Parathyroid adenoma (tissue), 2 donors: ENCODE measurements around the gene STARD3NL.

ENCODE experiments used
- H2AFZ ChIP-seq: fragments of 300-600 bp; sonication (generic); one replicate; pipeline ENCODE4 v1.7.0; 2017; ENCODE audit warnings: antibody characterized with exemption, mild to moderate bottlenecking
- H3K27ac ChIP-seq: fragments of 300-600 bp; sonication (generic); one replicate; pipeline ENCODE4 v1.7.0; 2017
- H3K27me3 ChIP-seq: fragments of 300-600 bp; sonication (generic); one replicate; pipeline ENCODE4 v1.7.0; 2017; ENCODE audit warnings: low read length; ENCODE audit not compliant: control insufficient read depth, insufficient read depth
- H3K36me3 ChIP-seq: fragments of 300-600 bp; sonication (generic); one replicate; pipeline ENCODE4 v1.7.0; 2017; ENCODE audit warnings: low read length; ENCODE audit not compliant: control insufficient read depth, insufficient read depth
- H3K4me1 ChIP-seq: fragments of 300-600 bp; sonication (generic); one replicate; pipeline ENCODE4 v1.7.0; 2017; ENCODE audit warnings: control low read depth
- H3K4me2 ChIP-seq: fragments of 300-600 bp; sonication (generic); one replicate; pipeline ENCODE4 v1.7.0; 2017; ENCODE audit warnings: low read length
- H3K4me3 ChIP-seq: fragments of 300-600 bp; sonication (generic); one replicate; pipeline ENCODE4 v1.7.0; 2017; ENCODE audit warnings: low read depth, low read length
- H3K79me2 ChIP-seq: fragments of 300-600 bp; sonication (generic); one replicate; pipeline ENCODE4 v1.7.0; 2017; ENCODE audit warnings: control low read depth
- H3K9ac ChIP-seq: fragments of 300-600 bp; sonication (generic); one replicate; pipeline ENCODE4 v1.7.0; 2017; ENCODE audit warnings: mild to moderate bottlenecking
- H3K9me3 ChIP-seq: fragments of 300-600 bp; sonication (generic); one replicate; pipeline ENCODE4 v1.7.0; 2017; ENCODE audit warnings: low read length; ENCODE audit not compliant: control insufficient read depth
- TF ChIP-seq, protein P1 (sequence below): fragments of 300-600 bp; sonication (generic); IDR thresholded peaks from one replicate; pipeline ENCODE4 v1.7.0; 2017; ENCODE audit warnings: antibody characterized with exemption, mild to moderate bottlenecking
- donor health status: primary hyperparathyroidism.

STARD3NL gene

DNA sequence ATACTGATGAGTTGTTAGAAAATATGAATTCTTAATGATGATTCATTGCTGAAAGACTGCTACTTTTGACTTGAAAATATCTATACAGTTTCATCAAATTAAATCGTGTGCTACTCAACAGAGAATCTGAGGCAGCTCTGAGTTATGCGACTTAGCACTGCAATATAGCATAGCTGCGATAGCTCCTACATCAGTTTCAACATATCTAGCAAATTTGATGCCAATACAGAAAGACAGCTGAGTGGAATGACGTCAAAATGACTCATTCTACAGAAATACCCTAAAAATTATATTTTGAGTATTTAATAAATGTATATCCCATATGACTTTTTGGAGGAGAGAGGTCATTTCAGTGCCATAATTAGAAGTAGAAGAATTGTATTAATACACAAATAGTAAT, 96.4 kb downstream of the STARD3NL start:
- H3K4me2 ChIP-seq, result no peak overlapping the region
- no peaks in the 10 kb centered on the region for H3K4me1 ChIP-seq
- H3K27ac ChIP-seq, result no peak overlapping the region
- no peaks in the 10 kb centered on the region for H3K79me2 ChIP-seq
- no peak overlapping the region for H3K4me3 ChIP-seq
- no peak overlapping the region for H3K9ac ChIP-seq
- no peaks in the 10 kb centered on the region for H3K9me3 ChIP-seq
- no peaks in the 10 kb centered on the region for H3K27me3 ChIP-seq
- TF ChIP-seq, protein P1, sequence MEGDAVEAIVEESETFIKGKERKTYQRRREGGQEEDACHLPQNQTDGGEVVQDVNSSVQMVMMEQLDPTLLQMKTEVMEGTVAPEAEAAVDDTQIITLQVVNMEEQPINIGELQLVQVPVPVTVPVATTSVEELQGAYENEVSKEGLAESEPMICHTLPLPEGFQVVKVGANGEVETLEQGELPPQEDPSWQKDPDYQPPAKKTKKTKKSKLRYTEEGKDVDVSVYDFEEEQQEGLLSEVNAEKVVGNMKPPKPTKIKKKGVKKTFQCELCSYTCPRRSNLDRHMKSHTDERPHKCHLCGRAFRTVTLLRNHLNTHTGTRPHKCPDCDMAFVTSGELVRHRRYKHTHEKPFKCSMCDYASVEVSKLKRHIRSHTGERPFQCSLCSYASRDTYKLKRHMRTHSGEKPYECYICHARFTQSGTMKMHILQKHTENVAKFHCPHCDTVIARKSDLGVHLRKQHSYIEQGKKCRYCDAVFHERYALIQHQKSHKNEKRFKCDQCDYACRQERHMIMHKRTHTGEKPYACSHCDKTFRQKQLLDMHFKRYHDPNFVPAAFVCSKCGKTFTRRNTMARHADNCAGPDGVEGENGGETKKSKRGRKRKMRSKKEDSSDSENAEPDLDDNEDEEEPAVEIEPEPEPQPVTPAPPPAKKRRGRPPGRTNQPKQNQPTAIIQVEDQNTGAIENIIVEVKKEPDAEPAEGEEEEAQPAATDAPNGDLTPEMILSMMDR, result no peak
- no peak overlapping the region for H2AFZ ChIP-seq
- H3K36me3 ChIP-seq, result no peaks in the 10 kb centered on the region

DNA sequence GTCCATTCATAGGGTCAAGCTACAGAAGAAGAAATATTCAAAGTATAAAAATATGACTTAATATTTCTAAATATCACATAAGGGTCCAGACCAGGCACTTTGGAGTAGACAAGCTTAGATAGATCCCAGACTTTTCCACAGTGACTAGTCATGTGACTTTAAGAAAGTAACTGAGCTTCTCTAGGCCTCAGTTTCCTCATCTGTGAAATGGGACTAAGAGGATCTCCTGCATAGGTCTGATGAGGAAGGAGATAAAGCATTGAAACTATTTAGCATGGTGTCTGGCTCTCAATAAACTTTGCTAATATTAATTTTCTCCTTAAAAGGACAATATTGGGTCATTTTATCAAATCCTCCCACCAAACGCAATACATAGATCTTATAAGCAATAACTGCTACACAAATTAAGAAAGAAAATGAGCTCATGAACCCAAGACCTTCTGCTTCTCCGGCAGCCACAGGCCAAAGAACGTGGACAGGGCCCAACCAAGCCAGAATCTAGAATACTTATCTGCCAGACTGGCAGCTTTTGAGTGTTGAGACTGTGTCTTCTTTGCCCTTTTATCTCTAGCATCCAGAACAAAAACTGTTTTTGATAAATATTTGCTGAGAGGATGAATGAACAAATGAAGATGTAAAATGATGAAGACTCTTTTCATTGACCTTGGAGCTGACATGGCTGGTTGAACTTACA, 97.0 kb downstream of the STARD3NL start:
- H3K4me3 ChIP-seq, result no peak overlapping the region
- no peaks in the 10 kb centered on the region for H3K9me3 ChIP-seq
- H3K4me1 ChIP-seq, result no peaks in the 10 kb centered on the region
- TF ChIP-seq, protein P1, result no peak
- H3K9ac ChIP-seq, result no peak overlapping the region
- H3K79me2 ChIP-seq, result no peaks in the 10 kb centered on the region
- no peaks in the 10 kb centered on the region for H3K36me3 ChIP-seq
- H3K27ac ChIP-seq, result no peak overlapping the region
- no peak overlapping the region for H3K4me2 ChIP-seq
- no peaks in the 10 kb centered on the region for H3K27me3 ChIP-seq
- H2AFZ ChIP-seq, result no peak overlapping the region

DNA sequence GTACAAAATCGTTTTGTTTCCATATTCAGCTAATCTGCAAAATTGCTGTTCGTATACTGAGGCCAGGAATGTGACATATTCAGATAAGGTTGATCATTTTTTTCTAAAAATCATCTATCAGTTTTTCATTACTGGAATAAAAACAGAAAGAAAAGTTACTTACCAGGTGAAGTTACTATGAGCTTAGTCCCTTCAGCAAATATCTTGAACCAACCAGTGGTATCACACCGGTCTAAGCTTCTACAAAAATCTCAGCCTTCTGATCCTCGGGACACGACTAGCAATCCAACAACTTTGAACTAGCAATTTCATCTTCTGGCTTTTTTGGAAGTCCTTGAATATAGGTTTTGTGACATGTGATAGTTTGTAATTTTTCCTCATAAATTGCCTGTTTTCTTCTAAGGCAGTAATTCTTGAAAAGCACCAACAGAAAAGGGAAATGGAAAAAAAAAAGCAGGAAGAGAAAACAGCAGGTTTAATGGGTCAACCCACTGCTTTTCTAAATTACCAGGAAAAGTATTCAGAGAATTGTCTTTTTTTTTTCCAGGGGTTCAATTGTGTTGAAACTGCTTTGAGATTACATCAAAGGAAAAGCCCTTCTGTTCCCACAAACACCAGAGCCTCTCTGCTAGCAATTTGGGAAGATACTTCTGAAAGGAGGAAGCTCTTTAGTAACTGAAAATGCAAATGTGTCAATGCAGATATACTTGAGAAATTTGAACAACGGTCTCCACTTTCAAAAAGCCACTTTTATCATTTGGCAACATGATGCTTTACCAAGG, 98.2 kb downstream of the STARD3NL start:
- Histone ChIP-seq H3K9me3 (no peaks in the 10 kb centered on the region), H3K36me3 (no peaks in the 10 kb centered on the region), H3K27me3 (no peaks in the 10 kb centered on the region), H3K27ac (no peak overlapping the region), H3K4me2 (no peak overlapping the region), H2AFZ (no peak overlapping the region), H3K9ac (no peak overlapping the region), H3K4me3 (no peak overlapping the region), H3K4me1 (no peaks in the 10 kb centered on the region), H3K79me2 (no peaks in the 10 kb centered on the region)
- TF ChIP-seq, protein P1, result no peak

DNA sequence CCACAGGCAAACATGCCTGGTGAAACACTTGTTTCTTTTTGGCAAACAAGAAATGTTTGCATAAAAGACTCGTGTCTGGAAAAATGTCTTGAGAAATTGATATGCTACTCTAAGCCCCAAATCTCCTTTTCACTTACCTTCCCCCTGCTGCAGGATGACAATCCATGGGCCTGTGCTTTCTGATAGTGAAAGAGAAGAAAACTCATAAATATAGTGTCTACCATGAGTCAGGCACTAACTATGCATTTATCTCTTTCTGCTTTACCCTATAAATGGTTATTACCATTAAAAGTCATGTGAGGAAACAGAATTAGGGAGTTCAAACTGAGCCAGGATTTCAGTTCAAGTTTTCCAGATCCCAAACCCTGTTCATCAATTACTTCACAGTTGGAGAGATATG, 102.0 kb downstream of the STARD3NL start:
- H3K9me3 ChIP-seq, result no peaks in the 10 kb centered on the region
- no peaks in the 10 kb centered on the region for H3K79me2 ChIP-seq
- H3K4me1 ChIP-seq, result no peaks in the 10 kb centered on the region
- H2AFZ ChIP-seq, result no peak overlapping the region
- H3K4me2 ChIP-seq, result no peak overlapping the region
- no peak overlapping the region for H3K9ac ChIP-seq
- TF ChIP-seq, protein P1, result no peak
- no peak overlapping the region for H3K4me3 ChIP-seq
- no peaks in the 10 kb centered on the region for H3K27me3 ChIP-seq
- no peak overlapping the region for H3K27ac ChIP-seq
- no peaks in the 10 kb centered on the region for H3K36me3 ChIP-seq
